HTERT RPE-1 (cell line): ENCODE data around the gene PRL.

Experiments used
- in situ Hi-C: fragments of 300-500 bp; cut with MboI; formaldehyde crosslinking; loops from 4 replicates; pipeline ENCODE4 v1.14.3; 2020; ENCODE audit warnings: low sequenced_read_pairs

Gene PRL

DNA sequence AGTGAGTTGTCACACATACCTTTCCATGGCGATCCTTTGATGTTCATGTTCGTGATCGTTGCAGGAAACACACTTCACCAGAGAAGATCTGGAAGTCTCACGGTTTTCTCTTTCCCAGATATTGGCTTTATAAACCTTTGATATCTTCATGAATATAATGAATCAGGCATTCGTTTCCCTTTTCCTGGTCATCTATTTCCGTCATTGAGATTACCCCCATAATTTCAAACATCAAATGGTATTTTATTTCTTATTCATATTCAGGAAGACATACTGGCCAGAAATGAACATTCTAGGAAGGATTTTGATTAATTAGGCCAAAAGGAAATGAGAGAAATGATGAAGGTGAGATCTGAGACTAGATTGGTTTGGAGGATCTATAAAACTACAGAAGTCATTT lies at the start of gene PRL:
Gene PRL (minus strand): TSS at position 101 of the 400 bp plus-strand sequence. CDS start 54 bp downstream, at position 47.
- in situ Hi-C loops = no loop called here

DNA sequence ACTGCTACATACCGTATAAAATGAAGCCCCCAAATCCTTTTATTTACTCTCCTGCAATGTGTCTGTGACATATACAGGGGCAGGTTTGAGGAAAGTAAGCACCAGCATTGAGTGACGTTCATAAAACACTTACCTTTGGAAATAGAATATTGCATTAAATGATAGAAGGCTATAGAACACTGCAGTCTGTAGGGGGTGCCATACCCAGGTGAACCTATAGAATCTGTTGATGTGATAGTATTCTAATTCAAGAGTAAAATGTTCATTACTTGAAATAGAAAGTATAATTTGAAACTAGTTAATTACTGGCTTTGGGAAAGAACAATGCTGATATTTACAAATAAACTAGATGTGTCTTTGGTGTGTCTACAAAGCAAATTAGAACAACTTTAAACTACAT lies 47.0 kb upstream of the PRL start:
- in situ Hi-C loops = no loop called here

DNA sequence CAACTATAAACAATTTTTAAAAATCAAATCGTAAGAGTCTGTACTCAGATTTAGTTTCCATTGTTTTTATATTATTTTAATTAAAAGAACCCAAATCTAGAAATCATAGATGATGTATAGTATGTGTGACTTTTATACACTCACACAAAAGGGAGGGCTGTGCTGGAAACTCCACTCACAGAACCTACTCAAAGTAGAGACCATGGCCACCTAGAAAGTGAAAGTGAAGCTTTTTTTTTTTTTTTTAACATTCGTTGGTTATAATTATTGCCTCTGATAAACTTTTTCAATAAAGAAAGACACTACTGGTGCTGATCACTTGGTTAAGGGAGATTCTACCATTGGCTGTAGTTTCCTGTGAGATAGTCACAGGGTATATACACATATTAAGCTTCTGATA lies 37.9 kb upstream of the PRL start:
- in situ Hi-C loops = no loop called here

DNA sequence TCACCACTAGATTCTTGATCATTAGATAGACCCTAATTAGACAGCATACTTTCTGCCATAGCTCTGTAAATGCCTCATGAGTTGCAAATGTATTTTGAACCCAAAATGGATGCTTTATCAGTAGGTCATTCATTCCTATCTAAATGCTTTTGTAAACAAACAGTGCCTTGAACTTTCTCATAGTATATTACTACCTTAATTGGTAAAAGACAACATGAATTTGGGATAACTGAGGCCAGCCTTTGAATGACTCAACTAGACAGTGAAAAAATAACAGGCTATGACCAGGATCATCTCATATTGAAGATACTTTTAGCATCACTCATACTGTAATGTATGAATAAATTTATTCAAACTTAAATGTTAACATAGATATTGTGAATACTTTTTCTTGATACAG lies 37.0 kb upstream of the PRL start:
- in situ Hi-C loops = no loop called here

DNA sequence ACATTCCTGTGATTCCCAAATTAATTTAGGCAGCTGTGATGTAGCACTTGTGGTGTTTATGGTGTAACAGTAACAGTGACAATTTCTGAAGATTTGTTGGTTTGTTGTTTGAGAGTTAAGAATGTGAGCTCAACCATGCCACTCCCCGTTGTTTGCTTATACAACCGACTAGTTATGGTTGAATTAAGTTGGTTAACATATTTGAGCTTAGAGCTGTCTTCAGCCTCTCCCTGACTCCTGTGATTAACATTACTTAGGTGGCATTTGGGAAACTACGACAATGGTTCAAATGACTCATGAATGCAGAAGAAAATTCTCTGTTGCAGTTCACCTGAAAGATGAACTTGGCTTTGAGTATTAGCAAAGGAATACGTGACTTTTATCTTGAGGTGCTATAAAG lies 35.9 kb upstream of the PRL start:
- in situ Hi-C loops = no loop called here

- in situ Hi-C loops = no loop called here
Measured at GRCh38 chr6:22332216-22332615, 35.4 kb upstream of the PRL start.

- in situ Hi-C loops = no loop called here
Measured at GRCh38 chr6:22330941-22331340, 34.1 kb upstream of the PRL start.

DNA sequence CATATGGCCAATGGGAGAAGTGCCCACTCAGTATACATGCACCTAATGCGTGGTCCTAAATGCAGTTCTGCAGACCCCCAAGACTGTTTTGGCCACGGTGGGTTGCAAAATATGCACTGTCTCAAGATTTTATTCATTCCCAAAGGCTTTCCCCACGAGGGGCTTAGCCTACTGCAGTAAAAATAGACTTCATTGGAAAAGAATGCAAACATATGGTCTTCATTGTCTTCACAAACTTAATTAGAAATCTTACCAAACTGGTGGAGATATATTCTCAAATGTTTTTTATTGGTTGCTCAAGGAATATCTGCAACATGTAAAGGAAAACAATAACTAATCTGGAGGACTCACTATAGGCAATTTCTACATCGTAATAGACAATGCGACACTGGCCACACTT lies 31.6 kb upstream of the PRL start:
- in situ Hi-C loops = no loop called here

DNA sequence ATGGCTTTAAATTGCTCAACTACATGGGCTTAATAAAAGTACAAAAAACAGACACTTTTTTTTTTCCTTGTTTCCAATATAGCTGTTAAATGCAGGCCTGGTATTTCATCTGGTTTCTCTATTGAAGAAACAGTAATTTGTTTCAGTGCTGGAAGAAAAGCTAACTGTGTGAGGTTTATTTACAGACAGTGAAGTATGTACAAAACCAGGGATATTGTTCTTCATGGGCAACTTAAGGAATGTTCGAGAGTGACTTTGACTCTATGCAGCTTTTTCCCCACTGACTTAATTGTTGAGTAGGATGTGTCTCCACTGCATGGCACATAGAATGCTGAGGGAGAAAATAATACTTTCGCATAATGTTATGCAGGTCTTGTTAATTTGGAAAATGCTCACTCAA lies 31.0 kb upstream of the PRL start:
- in situ Hi-C loops = no loop called here

DNA sequence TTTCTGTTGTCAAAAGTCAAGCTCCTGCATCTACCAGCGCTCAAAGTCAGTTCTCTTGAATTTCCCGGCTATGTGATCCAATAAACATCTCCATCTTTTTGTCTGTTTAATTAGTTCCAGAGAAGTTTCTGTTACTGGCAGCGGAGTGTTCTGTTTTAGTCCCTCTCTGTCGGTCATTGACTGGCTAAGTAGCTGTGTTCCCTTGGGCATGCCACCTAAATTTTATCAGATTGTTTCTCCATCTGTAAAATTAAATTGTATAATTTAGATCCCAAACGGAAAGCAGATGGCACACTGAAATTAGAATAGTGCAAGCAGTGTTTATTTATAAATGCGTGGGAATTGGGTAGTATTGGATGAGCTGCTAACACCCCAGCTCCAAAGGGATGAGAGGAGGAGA lies 29.7 kb upstream of the PRL start:
- in situ Hi-C loops = no loop called here

GRCh38 chr6:22325481-22325880 lies 28.6 kb upstream of the PRL start:
- in situ Hi-C loops = no loop called here

- in situ Hi-C loops = no loop called here
Measured at GRCh38 chr6:22323848-22324247, 27.0 kb upstream of the PRL start.

DNA sequence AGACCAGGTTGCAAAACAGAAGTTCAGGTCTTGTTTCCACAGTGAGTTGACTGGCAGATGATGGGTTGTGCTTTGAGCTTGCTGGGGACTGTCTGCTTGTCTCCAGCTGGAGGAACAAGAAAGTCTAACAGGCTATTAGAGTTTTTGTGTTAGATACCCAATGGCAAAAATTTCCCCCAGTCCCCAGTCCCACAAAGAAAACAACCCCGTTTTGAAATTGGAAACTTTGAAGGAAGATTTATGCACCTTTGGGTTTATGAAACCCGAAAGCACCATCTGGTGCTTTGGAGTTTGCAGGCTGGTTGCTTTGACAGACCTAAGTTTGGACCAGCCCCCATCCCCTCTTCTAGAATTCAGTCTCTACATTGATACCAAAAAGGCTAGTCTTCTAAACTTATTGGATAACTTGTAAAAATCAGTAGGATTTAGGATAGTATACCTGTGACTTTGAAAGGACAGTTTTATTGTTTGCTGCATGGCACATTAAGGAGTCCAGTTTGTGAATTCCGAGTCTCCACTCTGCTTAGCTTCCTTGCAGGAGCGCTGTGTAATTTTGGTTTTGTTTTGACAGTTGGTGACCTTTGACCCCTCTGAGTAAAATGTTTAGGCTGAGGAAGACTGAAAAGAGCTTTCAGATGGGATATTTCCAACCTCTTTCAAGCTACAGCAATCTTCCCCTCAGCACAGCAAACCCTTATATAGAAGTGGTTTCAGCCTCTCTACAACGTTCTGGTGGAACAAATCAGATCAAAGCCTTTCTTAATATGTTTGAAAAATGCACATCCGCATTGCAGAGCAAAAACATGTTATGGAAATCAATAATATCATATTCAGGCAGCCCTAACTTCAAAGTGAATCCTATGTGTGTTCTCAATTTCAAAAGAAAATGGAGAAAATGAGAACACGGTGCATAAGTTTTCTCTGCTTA lies 25.5 kb upstream of the PRL start:
- in situ Hi-C loops = no loop called here

- in situ Hi-C loops = no loop called here
Measured at GRCh38 chr6:22320750-22321149, 23.9 kb upstream of the PRL start.

DNA sequence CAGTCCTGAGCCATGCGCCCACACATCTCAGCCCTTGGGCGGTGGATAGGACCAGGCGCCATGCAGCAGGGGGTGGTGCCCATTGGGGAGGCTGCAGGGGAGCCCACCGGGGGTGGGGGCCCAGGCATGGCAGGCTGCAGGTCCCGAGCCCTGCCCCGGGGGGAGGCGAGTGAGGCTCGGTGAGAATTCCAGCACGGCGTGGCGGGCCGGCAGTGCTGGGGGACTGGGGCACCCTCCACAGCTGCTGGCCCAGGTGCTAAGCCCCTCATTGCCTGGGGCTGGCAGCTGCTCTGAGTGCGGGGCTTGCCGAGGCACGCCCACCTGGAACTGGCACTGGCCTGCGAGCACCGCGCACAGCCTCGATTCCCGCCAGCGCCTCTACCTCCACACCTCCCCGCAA lies 21.6 kb upstream of the PRL start:
- in situ Hi-C loops = no loop called here

GRCh38 chr6:22313796-22314195 lies 17.0 kb upstream of the PRL start:
- in situ Hi-C loops = no loop called here

DNA sequence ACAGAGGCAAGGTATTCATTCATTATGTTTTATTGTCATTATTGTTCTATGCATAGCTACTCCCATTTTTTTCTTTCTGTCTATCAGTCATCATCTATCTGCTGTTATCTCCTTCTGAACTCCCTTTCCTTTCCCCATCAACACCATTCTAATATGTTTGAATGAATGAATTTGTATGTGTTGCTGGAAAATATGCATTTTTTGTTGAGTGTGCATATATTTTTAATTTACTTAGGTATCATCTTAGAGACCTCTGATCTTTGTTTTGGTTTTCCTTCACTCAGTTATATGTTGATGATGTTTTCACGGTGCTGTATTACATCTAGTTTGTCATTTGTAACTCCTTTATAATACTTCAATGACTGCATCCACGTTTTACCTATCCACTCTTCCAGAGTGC lies 12.1 kb upstream of the PRL start:
- in situ Hi-C loops = no loop called here

- in situ Hi-C loops = no loop called here
Measured at GRCh38 chr6:22306741-22307466, 10.1 kb upstream of the PRL start.

DNA sequence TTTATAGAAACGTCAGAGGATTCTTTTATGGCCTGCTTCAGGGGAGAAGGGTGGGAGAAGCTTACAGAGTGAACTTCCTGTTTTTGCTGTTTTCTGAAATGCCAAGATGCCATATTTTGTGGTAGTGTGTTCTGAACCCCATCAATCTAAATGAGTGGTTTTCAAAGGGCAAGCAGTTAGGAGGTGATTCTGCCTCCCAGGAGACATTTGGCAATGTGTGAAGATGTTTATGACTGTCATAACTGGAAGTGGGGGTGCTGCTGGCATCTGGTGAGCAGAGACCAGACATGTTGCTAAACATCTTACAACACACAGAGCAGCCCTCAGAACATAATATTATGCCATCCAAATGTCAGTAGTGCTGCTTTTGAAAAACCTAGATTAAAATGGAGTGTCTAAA lies 6.0 kb upstream of the PRL start:
- in situ Hi-C loops = no loop called here

DNA sequence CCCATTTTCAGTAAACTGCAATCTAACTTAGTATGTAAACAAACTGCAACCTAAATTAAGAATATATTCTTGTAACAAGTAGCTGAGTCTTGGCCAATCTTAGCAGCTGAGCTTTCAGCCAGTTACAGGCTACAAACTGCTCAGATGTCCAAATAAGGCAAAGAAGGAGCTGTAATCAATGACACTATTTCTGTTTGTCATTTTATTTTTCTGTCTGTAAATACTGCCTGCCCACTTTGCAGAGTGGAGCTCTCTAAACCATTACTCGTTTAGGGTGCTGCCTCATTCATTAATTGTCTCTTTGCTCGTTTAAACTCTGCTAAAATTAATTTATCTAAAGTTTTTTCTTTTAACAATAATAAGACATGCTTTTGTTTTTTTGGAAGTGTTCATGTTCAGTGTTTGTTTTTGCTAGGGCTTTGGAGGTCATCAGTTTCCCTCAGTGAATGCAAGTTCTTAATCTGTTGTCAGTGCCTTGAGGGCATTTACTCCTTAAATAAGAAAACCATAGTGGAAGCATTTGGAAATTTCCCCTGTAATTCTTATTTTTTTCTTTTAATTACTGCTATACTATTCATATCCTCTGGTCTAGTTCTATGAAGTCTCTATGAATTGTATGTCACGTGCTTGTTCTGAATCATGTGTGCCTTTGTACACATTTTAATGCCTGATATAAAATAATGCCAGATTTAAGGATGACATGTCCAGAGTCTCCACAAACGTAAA lies 3.6 kb upstream of the PRL start:
- in situ Hi-C loops = no loop called here

- in situ Hi-C loops = no loop called here
Measured at GRCh38 chr6:22298475-22298890, 1.6 kb upstream of the PRL start.

GRCh38 chr6:22296067-22296466 lies 769 bp downstream of the PRL start:
- in situ Hi-C loops = no loop called here
